GM12878 (cell line): ENCODE measurements around the gene PARP2. TPM values are rescaled to one million over a fixed set of nuclear protein-coding genes. Genes with fewer than 3 reads are reported as not detected.
"Not testable (repeated sequence)": the region's sequence is repeated elsewhere in the genome, so short reads cannot be mapped to it uniquely, and the experiment has no call there.

Source experiments
- ATAC-seq: fragments of 200-7000 bp; cut with Tn5 transposase; 3 replicates; pipeline ENCODE4 v1.9.1; 2020; ENCODE audit warnings: mild to moderate bottlenecking, moderate library complexity
- BruUV-seq: library from RNA; stranded (reverse); fragments of 400-500 nt; replicated peaks from 2 replicates; lab custom pipeline; 2021; lab: Mats Ljungman, UMichigan
- CTCF ChIA-PET: fragments of 300-600 bp; sonication (Branson Sonifier 250); formaldehyde crosslinking; extraction: SDS; loops from one replicate; lab custom pipeline; 2021; ENCODE audit warnings: inconsistent platforms; lab: Yijun Ruan, JAX
- POLR2A ChIA-PET: fragments of 350-600 bp; formaldehyde crosslinking; extraction: SDS; loops from one replicate; lab custom pipeline; 2021; ENCODE audit warnings: inconsistent platforms; lab: Charles Lee
- RAD21 ChIA-PET: fragments of 300-600 bp; sonication (Branson Sonifier 250); formaldehyde crosslinking; loops from one replicate; lab custom pipeline; 2023; ENCODE audit warnings: antibody characterized with exemption; ENCODE audit not compliant: unreplicated experiment; lab: Charles Lee
- SMC1A ChIA-PET: fragments of 300-600 bp; sonication (Branson Sonifier 250); formaldehyde crosslinking; loops from one replicate; lab custom pipeline; 2023; ENCODE audit not compliant: unreplicated experiment, uncharacterized antibody; lab: Charles Lee
- DNase-seq: peaks from one replicate; pipeline ENCODE4 v3.0.0-alpha.2; 2011; ENCODE audit warnings: low read depth, low spot score
- FAIRE-seq: peaks from 3 replicates; lab custom pipeline; 2011; peaks lifted over from hg19 to GRCh38; lab: Jason Lieb, UNC
- H2AFZ ChIP-seq: 2 replicates; pipeline ENCODE4 v1.6.0; 2011; ENCODE audit warnings: low read depth, low read length, control low read depth; ENCODE audit not compliant: control insufficient read depth
- H3K27ac ChIP-seq: 2 replicates; pipeline ENCODE4 v1.5.1; 2011; ENCODE audit warnings: control low read depth; ENCODE audit not compliant: control insufficient read depth, insufficient read depth
- H3K27me3 ChIP-seq, 2 experiments: replicated peaks in 1 of 2; 2 replicates each; pipeline versions ENCODE4 v1.6.0 to v1.6.1; 2011; ENCODE audit warnings: low read length in 1 of 2; ENCODE audit not compliant: control insufficient read depth in 2 of 2, insufficient read depth in 2 of 2
- H3K36me3 ChIP-seq, 2 experiments: 2 replicates each; pipeline ENCODE4 v1.5.1; 2011; ENCODE audit warnings: low read length in 1 of 2; ENCODE audit not compliant: control insufficient read depth in 2 of 2, insufficient read depth in 2 of 2
- H3K4me1 ChIP-seq: 2 replicates; pipeline ENCODE4 v1.6.1; 2011; ENCODE audit warnings: mild to moderate bottlenecking, low read length, moderate library complexity, mixed read lengths; ENCODE audit not compliant: control insufficient read depth, insufficient read depth
- H3K4me2 ChIP-seq: 2 replicates; pipeline ENCODE4 v1.6.0; 2011; ENCODE audit warnings: control low read depth; ENCODE audit not compliant: control insufficient read depth, insufficient read depth
- H3K4me3 ChIP-seq: fragments of 200-600 bp; sonication (generic); 2 replicates; pipeline ENCODE4 v1.5.1; 2016
- H3K79me2 ChIP-seq: 2 replicates; pipeline ENCODE4 v1.6.0; 2011; ENCODE audit warnings: low read length; ENCODE audit not compliant: control insufficient read depth, insufficient read depth
- H3K9ac ChIP-seq: 2 replicates; pipeline ENCODE4 v1.8.0; 2011; ENCODE audit warnings: low read length, control low read depth, mixed read lengths; ENCODE audit not compliant: control insufficient read depth, insufficient read depth
- H3K9me3 ChIP-seq: replicated peaks from 3 replicates; pipeline ENCODE4 v1.5.1; 2011; ENCODE audit warnings: mild to moderate bottlenecking, low read length; ENCODE audit not compliant: control insufficient read depth, insufficient read depth
- H4K20me1 ChIP-seq: 2 replicates; pipeline ENCODE4 v1.6.0; 2011; ENCODE audit not compliant: control insufficient read depth, insufficient read depth
- BHLHE40 ChIP-seq, 2 experiments: fragments of 450-650 bp in 1 of 2; IDR thresholded peaks; 2 replicates each; pipeline ENCODE4 v1.6.1; 2011 to 2017; ENCODE audit warnings: low read depth in 2 of 2, borderline replicate concordance in 1 of 2, improper control_type of control experiment in 1 of 2, low read length in 1 of 2, mild to moderate bottlenecking in 1 of 2
- DPF2 ChIP-seq: fragments of 450-650 bp; IDR thresholded peaks from 2 replicates; pipeline ENCODE4 v1.6.1; 2017; ENCODE audit warnings: mild to moderate bottlenecking
- FOXK2 ChIP-seq: fragments of 450-650 bp; IDR thresholded peaks from 2 replicates; pipeline ENCODE4 v1.6.1; 2017; ENCODE audit warnings: mild to moderate bottlenecking, moderate library complexity
- POLR2AphosphoS5 ChIP-seq: IDR thresholded peaks from 2 replicates; pipeline ENCODE4 v1.6.1; 2011; ENCODE audit warnings: mild to moderate bottlenecking, low read length, inconsistent platforms
- WGBS: methylation state at CpG from one replicate; pipeline ENCODE4 v1.1.6; 2016; ENCODE audit warnings: low lambda C conversion rate; ENCODE audit not compliant: insufficient replicate concordance, insufficient coverage; ENCODE audit errors: missing lambda C conversion rate; 5-methylcytosine and 5-hydroxymethylcytosine counted together
- in situ Hi-C: fragments of 300-500 bp; cut with MboI; formaldehyde crosslinking; loops from 9 replicates; pipeline ENCODE4 v1.14.3; 2018; ENCODE audit warnings: mixed read lengths
- intact Hi-C: fragments of 100-400 bp; cut with micrococcal nuclease; formaldehyde crosslinking; loops from one replicate; pipeline ENCODE4 v1.14.2; 2022; ENCODE audit not compliant: unreplicated experiment
- polyA plus RNA-seq, 11 experiments: library from polyadenylated mRNA; depleted of rRNA in 4 of 11; unstranded in 6 of 11; stranded (reverse) in 5 of 11; fragments of >200 nt; fragmentation: Nextera tagmentation in 4 of 11; fragmentation: Illumina TruSeq in 1 of 11; extraction: Ambion mirVana in 4 of 11; extraction: Trizol in 1 of 11; gene quantifications; 1 replicate in 1 of 11; 2 replicates in 10 of 11; pipeline versions ENCODE4 v1.2.1 to v1.2.3, GENCODE V29; 2011 to 2016; ENCODE audit warnings: inconsistent platforms in 2 of 11, missing spikeins in 2 of 11, low read depth in 1 of 11
- total RNA-seq, 4 experiments: library from RNA; depleted of rRNA in 3 of 4; stranded (reverse); fragments of >200 nt in 3 of 4; fragmentation: Illumina TruSeq in 1 of 4; extraction: Trizol in 1 of 4; gene quantifications; 2 replicates each; pipeline versions ENCODE4 v1.2.1 to v1.2.3, GENCODE V29; 2013 to 2021
- TF ChIP-seq, protein P1 (sequence below): IDR thresholded peaks from 2 replicates; pipeline ENCODE4 v1.6.1; 2012; ENCODE audit warnings: low read length, inconsistent platforms

Gene PARP2
- total and polyA plus RNA-seq, 10 of the 15 experiments (the other 5 are each of a cell fraction or from before 2014, with no cell fraction given), result 26.7 to 75.4 (median 42.3) TPM

DNA sequence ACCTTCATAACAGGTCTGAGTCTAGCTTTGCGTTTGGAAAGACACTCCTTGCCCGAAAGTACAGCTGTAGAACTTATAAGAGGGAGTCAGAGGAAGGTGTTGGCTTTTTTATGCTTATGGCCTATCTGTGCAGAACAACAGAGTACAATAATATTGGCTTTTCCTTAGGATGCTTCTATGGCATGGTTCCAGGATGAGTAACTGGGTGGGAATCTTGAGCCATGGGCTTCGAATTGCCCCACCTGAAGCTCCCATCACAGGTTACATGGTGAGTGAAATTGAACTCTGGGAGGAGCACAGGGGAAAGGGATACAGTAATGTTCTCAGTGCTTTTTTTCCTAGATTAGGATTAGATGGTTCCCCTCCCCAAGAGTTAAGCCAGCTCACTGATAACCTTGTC is 13.0 kb downstream of the PARP2 start (continued):
- TF ChIP-seq, protein P1, sequence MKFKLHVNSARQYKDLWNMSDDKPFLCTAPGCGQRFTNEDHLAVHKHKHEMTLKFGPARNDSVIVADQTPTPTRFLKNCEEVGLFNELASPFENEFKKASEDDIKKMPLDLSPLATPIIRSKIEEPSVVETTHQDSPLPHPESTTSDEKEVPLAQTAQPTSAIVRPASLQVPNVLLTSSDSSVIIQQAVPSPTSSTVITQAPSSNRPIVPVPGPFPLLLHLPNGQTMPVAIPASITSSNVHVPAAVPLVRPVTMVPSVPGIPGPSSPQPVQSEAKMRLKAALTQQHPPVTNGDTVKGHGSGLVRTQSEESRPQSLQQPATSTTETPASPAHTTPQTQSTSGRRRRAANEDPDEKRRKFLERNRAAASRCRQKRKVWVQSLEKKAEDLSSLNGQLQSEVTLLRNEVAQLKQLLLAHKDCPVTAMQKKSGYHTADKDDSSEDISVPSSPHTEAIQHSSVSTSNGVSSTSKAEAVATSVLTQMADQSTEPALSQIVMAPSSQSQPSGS, result no peak
- no peak for TF ChIP-seq FOXK2
- no peak for TF ChIP-seq DPF2
- no peak for TF ChIP-seq POLR2AphosphoS5
- no peak for TF ChIP-seq BHLHE40 (IDR thresholded peaks at IDR 0.05; ENCODE audit: borderline replicate concordance in 1 of 2, low read depth in 2 of 2, low read length in 1 of 2)

DNA sequence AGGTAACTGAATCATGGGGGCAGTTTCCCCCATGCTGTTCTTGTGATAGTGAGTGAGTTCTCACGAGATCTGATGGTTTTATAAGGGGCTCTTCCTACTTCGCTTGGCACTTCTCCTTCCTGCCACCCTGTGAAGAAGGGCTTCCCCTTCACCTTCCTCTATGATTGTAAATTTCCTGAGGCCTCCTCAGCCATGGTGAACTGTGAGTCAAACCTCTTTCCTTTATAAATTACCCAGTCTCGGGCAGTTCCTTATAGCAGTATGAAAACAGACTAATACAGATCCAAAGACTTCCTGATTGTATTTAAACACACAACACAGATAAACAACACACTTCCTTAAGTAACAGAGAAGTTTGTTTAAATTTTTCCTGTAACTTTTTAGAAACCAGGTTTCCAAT is 15.0 kb downstream of the PARP2 start:
- H3K4me1 ChIP-seq, ATAC-seq, POLR2A ChIA-PET, H3K27ac ChIP-seq, H3K9ac ChIP-seq, CTCF ChIA-PET, DNase-seq, FAIRE-seq, H4K20me1 ChIP-seq, BruUV-seq, RAD21 ChIA-PET, H3K27me3 ChIP-seq, SMC1A ChIA-PET, H3K4me3 ChIP-seq, H3K4me2 ChIP-seq, H2AFZ ChIP-seq, intact Hi-C loops, H3K9me3 ChIP-seq, in situ Hi-C loops, H3K79me2 ChIP-seq: not testable (repeated sequence)
- WGBS, result 13% methylated on average over 3 of the region's 3 CpGs
- peaks cover 11 to 23% of the 10 kb centered on the region in 2 experiments for H3K36me3 ChIP-seq
